ENCODE data around the gene REEP3. TPM values are rescaled to one million over a fixed set of nuclear protein-coding genes. Genes with fewer than 3 reads are reported as not detected.
"Not testable (repeated sequence)": the region's sequence is repeated elsewhere in the genome, so short reads cannot be mapped to it uniquely, and the experiment has no call there.

The REEP3 gene
- total RNA-seq, 1 donor from 2014 or later: 33.2 TPM

- no peak overlapping the region for H3K27ac Mint-ChIP-seq
Measured at GRCh38 chr10:63645195-63645594, 124.0 kb downstream of the REEP3 start.

GRCh38 chr10:63646491-63646890, 125.3 kb downstream of the REEP3 start:
- Mint-ChIP-seq H3K36me3 (ENCODE audit: insufficient read depth) (no peaks in the 10 kb centered on the region), H3K9me3 (ENCODE audit: low read depth) (no peaks in the 10 kb centered on the region), H3K4me1 (ENCODE audit: low read depth) (no peaks in the 10 kb centered on the region), H3K27ac (no peak overlapping the region), H3K4me3 (ENCODE audit: low read depth) (no peak overlapping the region), H3K27me3 (no peaks in the 10 kb centered on the region)
- DNase-seq (ENCODE audit: low spot score, unreplicated experiment): no peak
- no peak for TF ChIP-seq CTCF (IDR thresholded peaks at IDR 0.05; ENCODE audit: unreplicated experiment)

More at GRCh38 chr10:63645195-63645594, 124.0 kb downstream of the REEP3 start:
- H3K9me3 Mint-ChIP-seq (ENCODE audit: low read depth): no peaks in the 10 kb centered on the region
- no peaks in the 10 kb centered on the region for H3K27me3 Mint-ChIP-seq
- no peak for DNase-seq (ENCODE audit: low spot score, unreplicated experiment)
- no peaks in the 10 kb centered on the region for H3K36me3 Mint-ChIP-seq (ENCODE audit: insufficient read depth)
- no peak for TF ChIP-seq CTCF (IDR thresholded peaks at IDR 0.05; ENCODE audit: unreplicated experiment)
- no peaks in the 10 kb centered on the region for H3K4me1 Mint-ChIP-seq (ENCODE audit: low read depth)
- H3K4me3 Mint-ChIP-seq (ENCODE audit: low read depth): no peak overlapping the region

GRCh38 chr10:63651864-63652263, 130.7 kb downstream of the REEP3 start:
- no peaks in the 10 kb centered on the region for H3K27me3 Mint-ChIP-seq
- no peak for DNase-seq (ENCODE audit: low spot score, unreplicated experiment)
- no peak for TF ChIP-seq CTCF (IDR thresholded peaks at IDR 0.05; ENCODE audit: unreplicated experiment)
- no peak overlapping the region for H3K27ac Mint-ChIP-seq
- H3K4me1 Mint-ChIP-seq (ENCODE audit: low read depth): no peaks in the 10 kb centered on the region
- no peaks in the 10 kb centered on the region for H3K36me3 Mint-ChIP-seq (ENCODE audit: insufficient read depth)
- H3K9me3 Mint-ChIP-seq (ENCODE audit: low read depth): no peaks in the 10 kb centered on the region
- H3K4me3 Mint-ChIP-seq (ENCODE audit: low read depth): no peak overlapping the region

- no peak for DNase-seq (ENCODE audit: low spot score, unreplicated experiment)
- no peaks in the 10 kb centered on the region for H3K9me3 Mint-ChIP-seq (ENCODE audit: low read depth)
- H3K27ac Mint-ChIP-seq: no peak overlapping the region
- no peaks in the 10 kb centered on the region for H3K4me1 Mint-ChIP-seq (ENCODE audit: low read depth)
- H3K27me3 Mint-ChIP-seq: no peaks in the 10 kb centered on the region
- H3K36me3 Mint-ChIP-seq (ENCODE audit: insufficient read depth): no peaks in the 10 kb centered on the region
- H3K4me3 Mint-ChIP-seq (ENCODE audit: low read depth): no peak overlapping the region
- TF ChIP-seq CTCF (IDR thresholded peaks at IDR 0.05; ENCODE audit: unreplicated experiment): no peak
Measured at GRCh38 chr10:63653747-63654146, 132.5 kb downstream of the REEP3 start.

GRCh38 chr10:63657761-63658160, 136.6 kb downstream of the REEP3 start:
- no peak for TF ChIP-seq CTCF (IDR thresholded peaks at IDR 0.05; ENCODE audit: unreplicated experiment)
- H3K36me3 Mint-ChIP-seq (ENCODE audit: insufficient read depth): no peaks in the 10 kb centered on the region
- H3K4me3 Mint-ChIP-seq (ENCODE audit: low read depth): no peak overlapping the region
- H3K4me1 Mint-ChIP-seq (ENCODE audit: low read depth): no peaks in the 10 kb centered on the region
- no peaks in the 10 kb centered on the region for H3K9me3 Mint-ChIP-seq (ENCODE audit: low read depth)
- no peak overlapping the region for H3K27ac Mint-ChIP-seq
- DNase-seq (ENCODE audit: low spot score, unreplicated experiment): no peak
- no peaks in the 10 kb centered on the region for H3K27me3 Mint-ChIP-seq

- H3K4me1 Mint-ChIP-seq (ENCODE audit: low read depth); H3K9me3 Mint-ChIP-seq (ENCODE audit: low read depth); H3K4me3 Mint-ChIP-seq (ENCODE audit: low read depth); DNase-seq (ENCODE audit: low spot score, unreplicated experiment); H3K36me3 Mint-ChIP-seq (ENCODE audit: insufficient read depth); H3K27me3 Mint-ChIP-seq; H3K27ac Mint-ChIP-seq: not testable (repeated sequence)
Measured at GRCh38 chr10:63660941-63661340, 139.7 kb downstream of the REEP3 start.

All from progenitor cell of endocrine pancreas (in vitro differentiated cells).